Loucy (cell line): ENCODE results near the gene RUVBL1.

Experiments
- CTCF ChIP-seq: fragments of 200-600 bp; sonication (generic); conservative IDR thresholded peaks from 2 replicates; pipeline ENCODE4 v1.5.1; 2014; ENCODE audit warnings: mild to moderate bottlenecking, antibody characterized with exemption, low read length
- EZH2phosphoT487 ChIP-seq: fragments of 200-600 bp; IDR thresholded peaks from 2 replicates; pipeline ENCODE4 v1.6.1; 2018; ENCODE audit warnings: antibody characterized with exemption, mild to moderate bottlenecking, moderate library complexity, borderline replicate concordance

DNA sequence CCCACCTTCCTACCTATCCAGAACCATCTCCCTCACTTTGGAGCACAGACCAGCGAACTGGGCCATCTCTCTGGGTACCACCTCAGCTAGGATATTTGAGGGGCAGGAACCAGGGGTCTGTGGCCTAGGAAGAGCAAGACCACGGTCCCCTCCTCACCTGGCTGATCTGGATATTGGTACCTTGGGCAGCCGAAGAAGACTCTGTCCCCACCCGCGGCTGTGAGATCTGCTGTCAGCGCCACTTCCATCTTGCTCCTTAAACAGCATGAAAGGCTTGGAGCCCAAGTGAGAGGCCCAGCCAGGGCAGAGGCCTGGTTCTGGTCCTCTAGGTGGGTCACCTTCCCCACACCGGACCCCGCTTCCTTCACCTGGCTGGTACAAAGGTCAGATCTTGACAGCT, 44.7 kb downstream of the RUVBL1 start:
- TF ChIP-seq CTCF = no peak
- no peak for TF ChIP-seq EZH2phosphoT487
